GM23338 (cell line): ENCODE results near the gene SLC37A1. TPM values are rescaled to one million over a fixed set of nuclear protein-coding genes. Genes with fewer than 3 reads are reported as not detected.

Source experiments
- CTCF ChIP-seq, 2 experiments: fragments of 200-600 bp in 1 of 2; sonication (generic) in 1 of 2; conservative IDR thresholded peaks; 2 replicates each; pipeline versions ENCODE4 v1.5.1 to v1.6.1; 2016 to 2017; ENCODE audit warnings: antibody characterized with exemption in 2 of 2, low read depth in 2 of 2, mild to moderate bottlenecking in 2 of 2, moderate library complexity in 1 of 2
- ETS1 ChIP-seq: IDR thresholded peaks from 2 replicates; pipeline ENCODE4 v1.6.1; 2016; ENCODE audit warnings: antibody characterized with exemption
- EZH2 ChIP-seq: fragments of 200-600 bp; sonication (generic); IDR thresholded peaks from one replicate; pipeline ENCODE4 v1.8.0; 2017; ENCODE audit warnings: antibody characterized with exemption, mild to moderate bottlenecking, low read depth; ENCODE audit not compliant: unreplicated experiment
- POLR2AphosphoS5 ChIP-seq: IDR thresholded peaks from 2 replicates; pipeline ENCODE4 v1.6.1; 2016; ENCODE audit warnings: antibody characterized with exemption, low read depth
- ZNF331 ChIP-seq: fragments of 250-450 bp; sonication (Bioruptor Pico); IDR thresholded peaks from 2 replicates; pipeline ENCODE4 v1.5.0; 2020; ENCODE audit warnings: low read depth, mild to moderate bottlenecking, moderate library complexity
- ZNF462 ChIP-seq: fragments of 250-450 bp; sonication (Bioruptor Pico); IDR thresholded peaks from 2 replicates; pipeline ENCODE4 v1.5.0; 2020; ENCODE audit warnings: mild to moderate bottlenecking, moderate library complexity
- polyA plus RNA-seq: library from polyadenylated mRNA; unstranded; fragments of >200 nt; fragmentation: Nextera tagmentation; extraction: Ambion mirVana; gene quantifications from 2 replicates; pipeline ENCODE4 v1.2.1, GENCODE V29; 2016
- total RNA-seq: library from RNA; depleted of rRNA; stranded (reverse); fragments of >200 nt; shearing (Covaris generic); gene quantifications from 2 replicates; pipeline ENCODE4 v1.2.3, GENCODE V29; 2014

SLC37A1 gene
- total and polyA plus RNA-seq, 2 experiments from 2014 or later, result 14.0 to 30.3 TPM

DNA sequence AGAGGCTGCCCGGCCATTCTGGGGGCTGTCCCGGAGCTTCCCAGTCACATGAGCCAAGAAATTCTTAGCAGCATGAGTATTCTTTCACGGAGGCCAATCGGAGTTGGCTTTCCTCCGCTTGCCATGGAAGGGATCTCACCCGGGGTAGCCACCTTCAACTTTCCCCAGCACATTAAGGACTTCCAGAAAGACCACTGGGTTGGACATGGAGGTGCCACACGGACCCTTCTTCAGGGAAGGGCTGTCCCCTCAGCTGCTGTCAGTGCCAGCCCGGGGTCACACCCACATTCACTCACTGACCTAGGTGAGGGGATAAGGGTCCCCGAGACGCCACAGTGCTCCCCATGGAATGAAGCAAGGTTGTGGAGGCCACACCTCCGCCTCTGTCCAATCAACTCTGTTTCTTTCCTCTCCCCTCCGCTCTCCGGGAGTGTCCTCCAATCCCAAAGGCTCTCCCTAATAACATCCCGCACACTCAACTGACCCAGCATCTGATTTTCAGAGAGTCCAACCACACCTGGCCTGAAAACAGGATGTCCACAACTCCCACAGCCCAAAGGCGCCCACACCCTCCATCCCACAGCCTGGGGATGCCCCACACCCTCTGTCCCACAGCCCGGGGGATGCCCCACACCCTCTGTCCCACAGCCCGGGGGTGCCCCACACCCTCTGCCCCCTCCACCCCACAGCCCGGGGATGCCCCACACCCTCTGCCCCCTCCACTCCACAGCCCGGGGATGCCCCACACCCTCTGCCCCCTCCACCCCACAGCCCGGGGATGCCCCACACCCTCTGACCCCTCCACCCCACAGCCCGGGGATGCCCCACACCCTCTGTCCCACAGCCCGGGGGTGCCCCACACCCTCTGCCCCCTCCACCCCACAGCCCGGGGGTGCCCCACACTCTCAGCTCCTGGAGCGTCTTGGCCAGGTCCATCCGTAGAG, 37.0 kb upstream of the SLC37A1 start (continued):
- TF ChIP-seq ZNF462 (CRISPR knock-in tag) (no peak), EZH2 (no peak), POLR2AphosphoS5 (no peak), ETS1 (no peak), ZNF331 (CRISPR knock-in tag) (no peak), CTCF (conservative IDR thresholded peaks at IDR 0.05; ENCODE audit: low read depth in 2 of 2) (no peak)
